Measurements from ENCODE around the gene LIPT2. TPM values are rescaled to one million over a fixed set of nuclear protein-coding genes. Genes with fewer than 3 reads are reported as not detected.

The LIPT2 gene
- total and polyA plus RNA-seq, 2 of the 4 experiments (the other 2 are of a cell fraction) = 1.7 to 2.9 TPM

DNA sequence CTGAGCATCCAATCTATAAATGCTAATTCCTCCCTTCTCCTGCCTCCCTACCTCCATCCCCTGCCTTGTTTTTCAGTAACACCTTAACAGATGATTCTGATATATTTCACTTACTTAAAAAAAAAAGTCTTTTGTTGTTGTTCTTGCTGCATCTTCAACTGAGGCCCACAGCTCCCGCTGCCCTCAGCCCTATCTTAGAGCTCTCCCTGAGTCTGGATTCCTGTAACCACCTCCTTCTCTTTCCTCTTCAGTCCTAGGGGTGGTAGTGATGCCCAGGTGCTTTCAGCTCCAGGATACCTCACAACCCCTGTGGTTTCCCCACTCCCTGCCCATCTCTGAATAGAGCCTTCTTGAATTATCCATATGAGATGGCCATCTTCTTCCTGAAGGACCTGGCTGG lies 22.5 kb downstream of the LIPT2 start:
- Histone ChIP-seq H4K5ac (ENCODE audit: low read depth, low read length) (no peak overlapping the region), H3K79me1 (ENCODE audit: low read depth in 1 of 2, low read length in 2 of 2) (no peaks in the 10 kb centered on the region), H3K27ac (ENCODE audit: insufficient read depth, low read length) (no peak overlapping the region), H2AK9ac (replicated peaks; ENCODE audit: low read depth, low read length, poor library complexity) (no peak overlapping the region), H2BK5ac (ENCODE audit: low read depth, low read length, poor library complexity, severe bottlenecking) (no peak overlapping the region), H3K4ac (ENCODE audit: low read depth, low read length) (no peak overlapping the region), H3K18ac (ENCODE audit: low read depth, low read length) (no peak overlapping the region), H4K91ac (ENCODE audit: insufficient read depth, low read depth, low read length) (no peak overlapping the region), H3K23ac (ENCODE audit: low read depth, low read length) (no peak overlapping the region), H3K4me1 (ENCODE audit: control insufficient read depth, insufficient read depth, low read length) (no peaks in the 10 kb centered on the region), H2BK15ac (ENCODE audit: low read depth, low read length) (no peak overlapping the region), H3K27me3 (ENCODE audit: control insufficient read depth, insufficient read depth, low read length) (peaks cover 67% of the 10 kb centered on the region), H3K36me3 (ENCODE audit: control insufficient read depth, insufficient read depth, low read length) (no peaks in the 10 kb centered on the region), H3K56ac (ENCODE audit: extremely low read depth, insufficient read depth, low read length) (no peak overlapping the region), H3K4me3 (ENCODE audit: insufficient read depth, low read depth, low read length) (no peak overlapping the region), H3K9me3 (ENCODE audit: control insufficient read depth, insufficient read depth, low read length) (no peaks in the 10 kb centered on the region; the same call in 1 of the 2 replicates), H3K14ac (replicated peaks; ENCODE audit: low read depth, low read length) (no peak overlapping the region), H2BK20ac (ENCODE audit: low read depth, low read length) (no peak overlapping the region), H2BK120ac (ENCODE audit: low read depth, low read length) (no peak overlapping the region), H4K8ac (ENCODE audit: low read depth in 2 of 2, low read length in 2 of 2) (no peak overlapping the region), H3K9ac (ENCODE audit: low read depth, low read length) (no peak overlapping the region), H3K9me1 (ENCODE audit: insufficient read depth, low read length) (no peaks in the 10 kb centered on the region), H3K4me2 (ENCODE audit: low read depth, low read length) (no peak overlapping the region), H4K20me1 (ENCODE audit: insufficient read depth, low read length) (no peaks in the 10 kb centered on the region), H2AK5ac (ENCODE audit: low read depth, low read length) (no peak overlapping the region), H2AFZ (replicated peaks; ENCODE audit: low read length, poor library complexity) (no peak overlapping the region)
- DNase-seq (no peak), ATAC-seq (ENCODE audit: low read depth) (no peak)
- intact Hi-C loops (cut with micrococcal nuclease) (no loop called here), in situ Hi-C loops (cut with MboI; ENCODE audit: low sequenced_read_pairs) (no loop called here), dilution Hi-C loops (cut with HindIII; ENCODE audit: low sequenced_read_pairs, unreplicated experiment) (no loop called here)
- TF ChIP-seq, protein P1, sequence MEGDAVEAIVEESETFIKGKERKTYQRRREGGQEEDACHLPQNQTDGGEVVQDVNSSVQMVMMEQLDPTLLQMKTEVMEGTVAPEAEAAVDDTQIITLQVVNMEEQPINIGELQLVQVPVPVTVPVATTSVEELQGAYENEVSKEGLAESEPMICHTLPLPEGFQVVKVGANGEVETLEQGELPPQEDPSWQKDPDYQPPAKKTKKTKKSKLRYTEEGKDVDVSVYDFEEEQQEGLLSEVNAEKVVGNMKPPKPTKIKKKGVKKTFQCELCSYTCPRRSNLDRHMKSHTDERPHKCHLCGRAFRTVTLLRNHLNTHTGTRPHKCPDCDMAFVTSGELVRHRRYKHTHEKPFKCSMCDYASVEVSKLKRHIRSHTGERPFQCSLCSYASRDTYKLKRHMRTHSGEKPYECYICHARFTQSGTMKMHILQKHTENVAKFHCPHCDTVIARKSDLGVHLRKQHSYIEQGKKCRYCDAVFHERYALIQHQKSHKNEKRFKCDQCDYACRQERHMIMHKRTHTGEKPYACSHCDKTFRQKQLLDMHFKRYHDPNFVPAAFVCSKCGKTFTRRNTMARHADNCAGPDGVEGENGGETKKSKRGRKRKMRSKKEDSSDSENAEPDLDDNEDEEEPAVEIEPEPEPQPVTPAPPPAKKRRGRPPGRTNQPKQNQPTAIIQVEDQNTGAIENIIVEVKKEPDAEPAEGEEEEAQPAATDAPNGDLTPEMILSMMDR (conservative IDR thresholded peaks at IDR 0.05; ENCODE audit: low read depth, low read length) = no peak
- TF ChIP-seq SMC3 (IDR thresholded peaks at IDR 0.05; ENCODE audit: low read depth, low read length) = no peak
- TF ChIP-seq BHLHE40 (IDR thresholded peaks at IDR 0.05; ENCODE audit: low read depth, low read length) = no peak
- TF ChIP-seq, protein P2, sequence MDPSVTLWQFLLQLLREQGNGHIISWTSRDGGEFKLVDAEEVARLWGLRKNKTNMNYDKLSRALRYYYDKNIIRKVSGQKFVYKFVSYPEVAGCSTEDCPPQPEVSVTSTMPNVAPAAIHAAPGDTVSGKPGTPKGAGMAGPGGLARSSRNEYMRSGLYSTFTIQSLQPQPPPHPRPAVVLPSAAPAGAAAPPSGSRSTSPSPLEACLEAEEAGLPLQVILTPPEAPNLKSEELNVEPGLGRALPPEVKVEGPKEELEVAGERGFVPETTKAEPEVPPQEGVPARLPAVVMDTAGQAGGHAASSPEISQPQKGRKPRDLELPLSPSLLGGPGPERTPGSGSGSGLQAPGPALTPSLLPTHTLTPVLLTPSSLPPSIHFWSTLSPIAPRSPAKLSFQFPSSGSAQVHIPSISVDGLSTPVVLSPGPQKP (IDR thresholded peaks at IDR 0.05; ENCODE audit: borderline replicate concordance, low read depth, low read length) = no peak
- no peak for TF ChIP-seq RFX5 (IDR thresholded peaks at IDR 0.05; ENCODE audit: low read depth, low read length)
- no peak for TF ChIP-seq FOS (IDR thresholded peaks at IDR 0.05; ENCODE audit: low read depth, low read length)
- TF ChIP-seq, protein P3, sequence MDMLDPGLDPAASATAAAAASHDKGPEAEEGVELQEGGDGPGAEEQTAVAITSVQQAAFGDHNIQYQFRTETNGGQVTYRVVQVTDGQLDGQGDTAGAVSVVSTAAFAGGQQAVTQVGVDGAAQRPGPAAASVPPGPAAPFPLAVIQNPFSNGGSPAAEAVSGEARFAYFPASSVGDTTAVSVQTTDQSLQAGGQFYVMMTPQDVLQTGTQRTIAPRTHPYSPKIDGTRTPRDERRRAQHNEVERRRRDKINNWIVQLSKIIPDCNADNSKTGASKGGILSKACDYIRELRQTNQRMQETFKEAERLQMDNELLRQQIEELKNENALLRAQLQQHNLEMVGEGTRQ (IDR thresholded peaks at IDR 0.05; ENCODE audit: low read depth, low read length) = no peak
- no peak for TF ChIP-seq CEBPB (IDR thresholded peaks at IDR 0.05; ENCODE audit: low read depth, low read length)
- no peak for TF ChIP-seq MAFK (IDR thresholded peaks at IDR 0.05; ENCODE audit: low read depth, low read length)
- no peak for TF ChIP-seq MXI1 (IDR thresholded peaks at IDR 0.05; ENCODE audit: borderline replicate concordance, low read depth, low read length)
- no peak for TF ChIP-seq POLR2A (IDR thresholded peaks at IDR 0.05; ENCODE audit: low read depth, low read length)
- TF ChIP-seq CHD1 (IDR thresholded peaks at IDR 0.05; ENCODE audit: low read depth, low read length) = no peak
- no peak for TF ChIP-seq MAZ (IDR thresholded peaks at IDR 0.05; ENCODE audit: borderline replicate concordance, low read depth, low read length)
- no peak for TF ChIP-seq RAD21 (IDR thresholded peaks at IDR 0.05; ENCODE audit: low read length)
- no peak for TF ChIP-seq NFE2L2 (IDR thresholded peaks at IDR 0.05; ENCODE audit: low read depth, low read length)
- TF ChIP-seq RCOR1 (IDR thresholded peaks at IDR 0.05; ENCODE audit: insufficient replicate concordance, low read length) = no peak
- no CpG with 5 or more reads among the region's 1 CpG for WGBS, 2 experiments (ENCODE audit: extremely low coverage in 2 of 2, insufficient read length in 1 of 2)
- POLR2A ChIA-PET (ENCODE audit: unreplicated experiment) = no interaction called here
- CTCF ChIA-PET = interaction anchor here (0.7 kb wide), 1 partner anchor 515 kb away, joined by 6 read pairs; no protein-coding TSS in a partner anchor
- no TSS peak for BruUV-seq (replicated peaks)

Measured in IMR-90 (cell line).